ENCODE measurements around the gene EVI5L.
A peak's percentile ranks its signal among the peaks of the same experiment; 100 is the strongest.
"Not testable (repeated sequence)": the region's sequence is repeated elsewhere in the genome, so short reads cannot be mapped to it uniquely, and the experiment has no call there.

The EVI5L gene

GRCh38 chr19:7848779-7849457 lies 18.9 kb downstream of the EVI5L start:
- no peak for DNase-seq

- no peak for DNase-seq
Measured at GRCh38 chr19:7849631-7849999, 19.6 kb downstream of the EVI5L start.

GRCh38 chr19:7850000-7850813 lies 20.2 kb downstream of the EVI5L start:
- DNase-seq, result no peak

- no peak for DNase-seq
Measured at GRCh38 chr19:7850945-7851622, 21.1 kb downstream of the EVI5L start.

GRCh38 chr19:7851623-7852500 lies 21.8 kb downstream of the EVI5L start:
- DNase-seq, result no peak

- peak; percentile 36 to 72 for DNase-seq
Measured at GRCh38 chr19:7852851-7853769, 23.1 kb downstream of the EVI5L start.

- no peak for DNase-seq
Measured at GRCh38 chr19:7853770-7854128, 23.7 kb downstream of the EVI5L start.

GRCh38 chr19:7855426-7856108 lies 25.5 kb downstream of the EVI5L start:
- no peak for DNase-seq

GRCh38 chr19:7856109-7856591 lies 26.1 kb downstream of the EVI5L start:
- DNase-seq, result no peak

- no peak for DNase-seq
Measured at GRCh38 chr19:7856679-7857663, 27.0 kb downstream of the EVI5L start.

GRCh38 chr19:7857727-7858108 lies 27.7 kb downstream of the EVI5L start:
- no peak for DNase-seq

- DNase-seq, result no peak
Measured at GRCh38 chr19:7858109-7858770, 28.2 kb downstream of the EVI5L start.

- not testable (repeated sequence) for DNase-seq
Measured at GRCh38 chr19:7859087-7859486, 29.1 kb downstream of the EVI5L start.

GRCh38 chr19:7859831-7860713 lies 30.1 kb downstream of the EVI5L start:
- DNase-seq, result no peak

- no peak for DNase-seq
Measured at GRCh38 chr19:7860714-7861618, 30.9 kb downstream of the EVI5L start.

GRCh38 chr19:7861619-7862412 lies 31.8 kb downstream of the EVI5L start:
- no peak for DNase-seq

Data from Kasumi-1 (cell line).